Panc1 (cell line): ENCODE results near the gene KIAA1217. TPM values are rescaled to one million over a fixed set of nuclear protein-coding genes. Genes with fewer than 3 reads are reported as not detected.

Source experiments
- ATAC-seq: fragments of 200-7000 bp; cut with Tn5 transposase; 2 replicates; pipeline ENCODE4 v1.9.1; 2020; ENCODE audit warnings: mild to moderate bottlenecking, moderate library complexity
- BruUV-seq: library from RNA; stranded (reverse); fragments of 400-500 nt; replicated peaks from 2 replicates; lab custom pipeline; 2021; lab: Mats Ljungman, UMichigan
- CTCF ChIA-PET: fragments of 300-600 bp; sonication (Branson Sonifier 250); formaldehyde crosslinking; loops from one replicate; lab custom pipeline; 2022; ENCODE audit warnings: antibody characterized with exemption; lab: Charles Lee
- POLR2A ChIA-PET: fragments of 300-600 bp; sonication (Branson Sonifier 250); formaldehyde crosslinking; loops from one replicate; lab custom pipeline; 2022; ENCODE audit warnings: antibody characterized with exemption; lab: Charles Lee
- DNase-seq: peaks from one replicate; pipeline ENCODE4 v3.0.0-alpha.2; 2010; ENCODE audit warnings: low read depth, low spot score
- H3K27ac ChIP-seq: 2 replicates; pipeline ENCODE4 v1.5.1; 2011; ENCODE audit warnings: mild to moderate bottlenecking, low read length, inconsistent platforms
- H3K27me3 ChIP-seq: fragments of 200-500 bp; sonication (Bioruptor generic); 2 replicates; pipeline ENCODE4 v1.6.0; 2014; ENCODE audit warnings: low read length, inconsistent platforms; ENCODE audit not compliant: control insufficient read depth, insufficient read depth
- H3K36me3 ChIP-seq: fragments of 200-500 bp; sonication (Bioruptor generic); 2 replicates; pipeline ENCODE4 v1.5.1; 2014; ENCODE audit warnings: inconsistent platforms, mild to moderate bottlenecking, low read length, moderate library complexity; ENCODE audit not compliant: control insufficient read depth, insufficient read depth
- H3K4me1 ChIP-seq: 2 replicates; pipeline ENCODE4 v1.5.1; 2011; ENCODE audit warnings: inconsistent platforms, mild to moderate bottlenecking, low read length, moderate library complexity; ENCODE audit not compliant: control insufficient read depth, insufficient read depth
- H3K4me3 ChIP-seq, 2 experiments: 2 replicates each; pipeline ENCODE4 v1.5.1; 2011 to 2012; ENCODE audit warnings: low read depth in 2 of 2, low read length in 2 of 2, mild to moderate bottlenecking in 2 of 2, inconsistent platforms in 1 of 2, moderate library complexity in 1 of 2
- H3K9me3 ChIP-seq: fragments of 200-500 bp; sonication (Bioruptor generic); 2 replicates; pipeline ENCODE4 v1.5.1; 2014; ENCODE audit warnings: low read depth, mild to moderate bottlenecking, inconsistent platforms, low read length, moderate library complexity; ENCODE audit not compliant: control insufficient read depth, insufficient read depth
- CTCF ChIP-seq: fragments of 450-650 bp; IDR thresholded peaks from 2 replicates; pipeline ENCODE4 v1.5.1; 2017; ENCODE audit warnings: mild to moderate bottlenecking
- POLR2AphosphoS5 ChIP-seq: IDR thresholded peaks from 2 replicates; pipeline ENCODE4 v1.6.1; 2012; ENCODE audit warnings: mild to moderate bottlenecking, low read depth, low read length, moderate library complexity
- REST ChIP-seq, 2 experiments: IDR thresholded peaks; 2 replicates each; pipeline ENCODE4 v1.6.1; 2011 to 2012; ENCODE audit warnings: low read depth in 2 of 2, control low read depth in 1 of 2, low read length in 1 of 2, mild to moderate bottlenecking in 1 of 2, moderate library complexity in 1 of 2; ENCODE audit not compliant: insufficient read depth in 1 of 2
- SIN3A ChIP-seq: IDR thresholded peaks from 2 replicates; pipeline ENCODE4 v1.6.1; 2012; ENCODE audit warnings: low read depth, mild to moderate bottlenecking, low read length, moderate library complexity, borderline replicate concordance; ENCODE audit not compliant: insufficient read depth
- TCF7L2 ChIP-seq: IDR thresholded peaks from 2 replicates; pipeline ENCODE4 v1.6.1; 2011; ENCODE audit warnings: mild to moderate bottlenecking, low read depth, low read length, inconsistent platforms
- in situ Hi-C: cut with HindIII; loops from 2 replicates; pipeline ENCODE4 v1.10.0; 2016; ENCODE audit warnings: low sequenced_read_pairs, low pct_unique_long_range_greater_than_20kb
- intact Hi-C: fragments of 100-400 bp; cut with micrococcal nuclease; formaldehyde crosslinking; loops from one replicate; pipeline ENCODE4 v1.10.0; 2022; ENCODE audit not compliant: unreplicated experiment
- total RNA-seq: library from RNA; stranded (reverse); gene quantifications from one replicate; pipeline ENCODE4 v1.2.1, GENCODE V29; 2021; ENCODE audit not compliant: unreplicated experiment

KIAA1217 gene
- total RNA-seq, 1 experiment from 2014 or later: 11.6 TPM

DNA sequence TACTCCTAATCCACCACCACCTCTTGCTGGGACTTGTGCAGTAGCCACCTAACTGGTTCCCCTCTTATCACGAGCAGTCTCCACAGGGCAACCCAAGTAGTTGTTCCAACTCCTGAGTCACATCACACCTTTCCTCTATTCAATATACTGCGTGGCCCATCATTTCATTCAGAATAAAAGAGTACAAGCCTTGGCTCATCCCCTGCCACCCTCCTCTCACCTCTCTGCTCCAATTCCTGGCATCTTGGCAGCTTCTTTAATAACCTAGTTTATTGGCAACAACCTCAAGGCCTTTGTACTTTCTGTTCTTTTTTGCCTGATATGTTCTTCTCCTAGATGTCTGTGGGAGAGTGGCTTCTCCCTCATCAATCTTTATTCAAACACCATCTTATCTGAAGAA lies 199.4 kb downstream of the KIAA1217 start:
- intact Hi-C loops: no loop called here
- ATAC-seq (no peak), DNase-seq (no peak)
- in situ Hi-C loops: no loop called here
- ChIA-PET CTCF (no interaction called here), POLR2A (interaction anchor here (0.5 kb wide), 1 partner anchor 397 kb away, joined by 21 read pairs; no protein-coding TSS in a partner anchor)
- Histone ChIP-seq H3K4me1 (no peaks in the 10 kb centered on the region), H3K36me3 (no peaks in the 10 kb centered on the region), H3K4me3 (no peak overlapping the region), H3K27me3 (no peaks in the 10 kb centered on the region), H3K9me3 (no peaks in the 10 kb centered on the region), H3K27ac (no peak overlapping the region)
- TF ChIP-seq TCF7L2: no peak
- TF ChIP-seq CTCF: no peak
- no peak for TF ChIP-seq POLR2AphosphoS5
- no peak for TF ChIP-seq SIN3A
- no TSS peak for BruUV-seq

- no peak for TF ChIP-seq TCF7L2
- no peak for TF ChIP-seq REST (IDR thresholded peaks at IDR 0.05; ENCODE audit: insufficient read depth in 1 of 2, low read depth in 2 of 2, low read length in 1 of 2)
- no peak for TF ChIP-seq CTCF
- BruUV-seq: no TSS peak
- intact Hi-C loops (no loop called here), in situ Hi-C loops (no loop called here)
- ATAC-seq (no peak), DNase-seq (no peak)
- Histone ChIP-seq H3K27ac (no peak overlapping the region), H3K27me3 (no peaks in the 10 kb centered on the region), H3K4me1 (no peaks in the 10 kb centered on the region), H3K4me3 (no peak overlapping the region), H3K36me3 (no peaks in the 10 kb centered on the region), H3K9me3 (no peaks in the 10 kb centered on the region)
- POLR2A ChIA-PET: no interaction called here
- CTCF ChIA-PET: no interaction called here
Measured at GRCh38 chr10:24414597-24414996, 205.7 kb downstream of the KIAA1217 start.
